GM23248 (cell line): ENCODE data around the gene GGA2. TPM values are rescaled to one million over a fixed set of nuclear protein-coding genes. Genes with fewer than 3 reads are reported as not detected.

Experiments
- DNase-seq: peaks from one replicate; pipeline ENCODE4 v3.0.0-alpha.2; 2015
- H2AFZ ChIP-seq: fragments of 200-600 bp; sonication (generic); 2 replicates; pipeline ENCODE4 v1.6.1; 2016; ENCODE audit warnings: antibody characterized with exemption
- H3F3A ChIP-seq: fragments of 200-600 bp; sonication (generic); 2 replicates; pipeline ENCODE4 v1.6.1; 2016; ENCODE audit warnings: mild to moderate bottlenecking, antibody characterized with exemption, mixed run types; ENCODE audit not compliant: insufficient read depth
- H3K27ac ChIP-seq: fragments of 200-600 bp; sonication (generic); 2 replicates; pipeline ENCODE4 v1.5.1; 2016; ENCODE audit warnings: mild to moderate bottlenecking
- H3K27me3 ChIP-seq: fragments of 200-600 bp; sonication (generic); replicated peaks from 2 replicates; pipeline ENCODE4 v1.6.1; 2016; ENCODE audit warnings: mild to moderate bottlenecking; ENCODE audit not compliant: insufficient read depth
- H3K36me3 ChIP-seq: fragments of 200-600 bp; sonication (generic); 2 replicates; pipeline ENCODE4 v1.6.1; 2016; ENCODE audit warnings: low read depth, mild to moderate bottlenecking
- H3K4me1 ChIP-seq: fragments of 200-600 bp; sonication (generic); 2 replicates; pipeline ENCODE4 v1.6.1; 2016; ENCODE audit warnings: mild to moderate bottlenecking; ENCODE audit not compliant: insufficient read depth
- H3K4me2 ChIP-seq: fragments of 200-600 bp; sonication (generic); one replicate; pipeline ENCODE4 v1.6.1; 2016; ENCODE audit warnings: mild to moderate bottlenecking; ENCODE audit not compliant: unreplicated experiment
- H3K4me3 ChIP-seq: fragments of 200-600 bp; sonication (generic); 2 replicates; pipeline ENCODE4 v1.5.1; 2016; ENCODE audit warnings: mild to moderate bottlenecking
- H3K79me2 ChIP-seq: fragments of 200-600 bp; sonication (generic); 2 replicates; pipeline ENCODE4 v1.6.1; 2016; ENCODE audit warnings: mild to moderate bottlenecking; ENCODE audit not compliant: insufficient read depth
- H3K9ac ChIP-seq: fragments of 200-600 bp; sonication (generic); 2 replicates; pipeline ENCODE4 v1.6.1; 2016; ENCODE audit warnings: mild to moderate bottlenecking
- H3K9me2 ChIP-seq: fragments of 200-600 bp; sonication (generic); 2 replicates; pipeline ENCODE4 v1.6.1; 2016; ENCODE audit warnings: mixed run types, mild to moderate bottlenecking, moderate library complexity; ENCODE audit not compliant: insufficient read depth
- H3K9me3 ChIP-seq: fragments of 200-600 bp; sonication (generic); one replicate; pipeline ENCODE4 v1.6.1; 2017; ENCODE audit warnings: low read depth
- H4K20me1 ChIP-seq: fragments of 200-600 bp; sonication (generic); 2 replicates; pipeline ENCODE4 v1.6.0; 2016; ENCODE audit not compliant: insufficient read depth
- EZH2 ChIP-seq: fragments of 200-600 bp; sonication (generic); IDR thresholded peaks from 2 replicates; pipeline ENCODE4 v1.6.1; 2018; ENCODE audit warnings: antibody characterized with exemption, mild to moderate bottlenecking; ENCODE audit not compliant: insufficient read depth, poor library complexity, severe bottlenecking
- EZH2phosphoT487 ChIP-seq: fragments of 200-600 bp; sonication (generic); IDR thresholded peaks from 2 replicates; pipeline ENCODE4 v1.6.1; 2018; ENCODE audit warnings: antibody characterized with exemption, moderate library complexity, mild to moderate bottlenecking, low read depth; ENCODE audit not compliant: insufficient read depth
- WGBS, 2 experiments: methylation state at CpG; one replicate each; pipeline ENCODE4 v1.1.6; 2015 to 2017; ENCODE audit warnings: low lambda C conversion rate in 2 of 2, low coverage in 1 of 2; ENCODE audit errors: missing lambda C conversion rate in 2 of 2; 5-methylcytosine and 5-hydroxymethylcytosine counted together
- in situ Hi-C: fragments of 300-500 bp; cut with MboI; formaldehyde crosslinking; loops from 2 replicates; pipeline ENCODE4 v1.15.0; 2020
- polyA plus RNA-seq: library from polyadenylated mRNA; unstranded; fragments of >200 nt; fragmentation: Nextera tagmentation; extraction: Ambion mirVana; gene quantifications from 2 replicates; pipeline ENCODE4 v1.2.1, GENCODE V29; 2016
- total RNA-seq: library from RNA; depleted of rRNA; stranded (reverse); fragments of >200 nt; shearing (Covaris generic); gene quantifications from 2 replicates; pipeline ENCODE4 v1.2.3, GENCODE V29; 2014; rRNA removed

The GGA2 gene
- total RNA-seq (9.6 and 13.0 TPM in 2 replicates), polyA plus RNA-seq (16.0 and 17.7 TPM in 2 replicates)

- Histone ChIP-seq H3K27me3 (no peaks in the 10 kb centered on the region), H4K20me1 (peaks cover 13% of the 10 kb centered on the region; the same call in 1 of the 2 replicates), H3K4me3 (peak within 1 kb of the TSS; percentile 79), H3K9me2 (no peaks in the 10 kb centered on the region), H3K4me1 (peaks cover 13% of the 10 kb centered on the region), H3K79me2 (peaks cover 33% of the 10 kb centered on the region), H2AFZ (peak within 1 kb of the TSS; percentile 76), H3K9me3 (no peaks in the 10 kb centered on the region), H3K9ac (peak within 1 kb of the TSS; percentile 81), H3F3A (peaks cover 12% of the 10 kb centered on the region), H3K27ac (no peak within 1 kb of the TSS), H3K36me3 (no peaks in the 10 kb centered on the region), H3K4me2 (peak within 1 kb of the TSS; percentile 96)
- TF ChIP-seq EZH2phosphoT487 (no peak), EZH2 (no peak)
- WGBS, 2 experiments, result 1 to 2% methylated on average over 34 to 45 of the region's 71 CpGs
- in situ Hi-C loops, result no loop called here
- peak; percentile 89 for DNase-seq
Measured at GRCh38 chr16:23510164-23510914, at the start of gene GGA2. Gene GGA2 (minus strand): TSS chr16:23510494. CDS start chr16:23510411, 83 bp downstream.

- Histone ChIP-seq H3K36me3 (peaks cover 36% of the 10 kb centered on the region), H3K27me3 (no peaks in the 10 kb centered on the region), H3K9me3 (no peaks in the 10 kb centered on the region), H3K9me2 (no peaks in the 10 kb centered on the region), H3K79me2 (peaks cover 76% of the 10 kb centered on the region), H3K4me1 (peaks cover 15% of the 10 kb centered on the region), H3F3A (peaks cover 13% of the 10 kb centered on the region; the same call in 1 of the 2 replicates), H3K9ac (peak overlapping the region; percentile 97), H4K20me1 (no peaks in the 10 kb centered on the region; the same call in 1 of the 2 replicates), H3K4me2 (peak overlapping the region; percentile 83), H3K27ac (peak overlapping the region; percentile 92), H3K4me3 (peak overlapping the region; percentile 96), H2AFZ (peak overlapping the region; percentile 50)
- WGBS, 2 experiments, result 1% methylated on average over 21 to 58 of the region's 60 CpGs
- peak; percentile 80 for DNase-seq
- TF ChIP-seq EZH2phosphoT487 (no peak), EZH2 (no peak)
- in situ Hi-C loops, result no loop called here
Measured at GRCh38 chr16:23557779-23558702, 47.7 kb upstream of the GGA2 start.

- in situ Hi-C loops, result no loop called here
- peaks cover 27% of the 10 kb centered on the region for H3K36me3 ChIP-seq
Measured at GRCh38 chr16:23556881-23557778, 46.8 kb upstream of the GGA2 start, which contains the start of the genes EARS2 and UBFD1. Gene EARS2 (minus strand): TSS chr16:23557350. CDS start chr16:23557343, 7 bp downstream. Gene UBFD1 (plus strand): TSS chr16:23557727. CDS start chr16:23557743, 16 bp downstream.

More at GRCh38 chr16:23556881-23557778, 46.8 kb upstream of the GGA2 start, which contains the start of the genes EARS2 and UBFD1:
- peaks cover 67% of the 10 kb centered on the region for H3K79me2 ChIP-seq
- H3K9ac ChIP-seq, result peak within 1 kb of the TSS; percentile 97
- peak within 1 kb of the TSS; percentile 74 for H2AFZ ChIP-seq
- peaks cover 15% of the 10 kb centered on the region for H3K4me1 ChIP-seq
- WGBS, 2 experiments, result 3 to 4% methylated on average over 41 to 57 of the region's 65 CpGs
- no peaks in the 10 kb centered on the region for H3K9me3 ChIP-seq
- H3K4me2 ChIP-seq, result peak within 1 kb of the TSS; percentile 86
- TF ChIP-seq EZH2 (no peak), EZH2phosphoT487 (no peak)
- H3K9me2 ChIP-seq, result no peaks in the 10 kb centered on the region
- H3K27ac ChIP-seq, result peak within 1 kb of the TSS; percentile 92
- no peaks in the 10 kb centered on the region for H3K27me3 ChIP-seq
- peak; percentile 100 for DNase-seq
- H3K4me3 ChIP-seq, result peak within 1 kb of the TSS; percentile 96
- peaks cover 13% of the 10 kb centered on the region; the same call in 1 of the 2 replicates for H3F3A ChIP-seq
- H4K20me1 ChIP-seq, result no peaks in the 10 kb centered on the region; the same call in 1 of the 2 replicates
